Liver (tissue), 9 donors: ENCODE measurements around the gene ZSWIM8. TPM values are rescaled to one million over a fixed set of nuclear protein-coding genes. Genes with fewer than 3 reads are reported as not detected.

Experiments
- DNase-seq: peaks from one replicate; pipeline ENCODE4 v3.0.0-alpha.2; 2017; ENCODE audit warnings: low spot score
- H3K27ac ChIP-seq, 2 donors: one replicate each; pipeline ENCODE4 v1.7.0; 2013; ENCODE audit warnings: inconsistent platforms in 2 of 2, low read length in 2 of 2, control low read depth in 1 of 2, low read depth in 1 of 2, mild to moderate bottlenecking in 1 of 2
- H3K27me3 ChIP-seq, 4 donors: one replicate each; pipeline versions ENCODE4 v1.6.1 to v1.7.0; 2013; ENCODE audit warnings: low read length in 3 of 4, inconsistent platforms in 1 of 4, mild to moderate bottlenecking in 1 of 4, moderate library complexity in 1 of 4; ENCODE audit not compliant: control insufficient read depth in 4 of 4, insufficient read depth in 4 of 4
- H3K36me3 ChIP-seq, 4 donors: one replicate each; pipeline versions ENCODE4 v1.6.1 to v1.7.0; 2013; ENCODE audit warnings: low read length in 3 of 4, mild to moderate bottlenecking in 3 of 4, low read depth in 1 of 4, moderate library complexity in 1 of 4; ENCODE audit not compliant: control insufficient read depth in 4 of 4, insufficient read depth in 3 of 4
- H3K4me1 ChIP-seq, 4 donors: one replicate each; pipeline versions ENCODE4 v1.6.1 to v1.7.0; 2013; ENCODE audit warnings: low read length in 3 of 4, mild to moderate bottlenecking in 3 of 4, moderate library complexity in 1 of 4; ENCODE audit not compliant: control insufficient read depth in 4 of 4, insufficient read depth in 4 of 4
- H3K4me3 ChIP-seq, 3 donors: one replicate each; pipeline versions ENCODE4 v1.6.1 to v1.7.0; 2013; ENCODE audit warnings: low read length in 3 of 3, control low read depth in 1 of 3, low read depth in 1 of 3, mild to moderate bottlenecking in 1 of 3
- H3K9ac ChIP-seq, 2 donors: one replicate each; pipeline ENCODE4 v1.7.0; 2013; ENCODE audit warnings: low read length in 2 of 2, mild to moderate bottlenecking in 2 of 2, moderate library complexity in 2 of 2, control low read depth in 1 of 2, low read depth in 1 of 2
- H3K9me3 ChIP-seq, 4 donors: one replicate each; pipeline versions ENCODE4 v1.6.1 to v1.7.0; 2013; ENCODE audit warnings: low read length in 3 of 4; ENCODE audit not compliant: control insufficient read depth in 4 of 4
- ATF3 ChIP-seq: IDR thresholded peaks from 2 replicates; pipeline ENCODE4 v1.6.1; 2016; ENCODE audit warnings: antibody characterized with exemption
- EGR1 ChIP-seq, 2 donors: IDR thresholded peaks; 2 replicates each; pipeline ENCODE4 v1.6.1; 2016 to 2018; ENCODE audit warnings: antibody characterized with exemption in 2 of 2, low read depth in 2 of 2
- FOXA1 ChIP-seq: IDR thresholded peaks from 2 replicates; pipeline ENCODE4 v1.6.1; 2016; ENCODE audit warnings: antibody characterized with exemption
- FOXA2 ChIP-seq: IDR thresholded peaks from 2 replicates; pipeline ENCODE4 v1.6.1; 2016; ENCODE audit warnings: antibody characterized with exemption
- GABPA ChIP-seq, 2 donors: IDR thresholded peaks in 1 of 2; conservative IDR thresholded peaks in 1 of 2; 2 replicates each; pipeline ENCODE4 v1.6.1; 2016; ENCODE audit warnings: antibody characterized with exemption in 2 of 2, mild to moderate bottlenecking in 1 of 2, moderate library complexity in 1 of 2
- HNF4A ChIP-seq, 2 donors: conservative IDR thresholded peaks; 2 replicates each; pipeline ENCODE4 v1.6.1; 2016; ENCODE audit warnings: antibody characterized with exemption in 2 of 2, mild to moderate bottlenecking in 2 of 2
- HNF4G ChIP-seq: IDR thresholded peaks from 2 replicates; pipeline ENCODE4 v1.6.1; 2016; ENCODE audit warnings: antibody characterized with exemption
- JUND ChIP-seq, 2 donors: IDR thresholded peaks; 2 replicates each; pipeline ENCODE4 v1.6.1; 2016; ENCODE audit warnings: antibody characterized with exemption in 2 of 2
- MAX ChIP-seq: IDR thresholded peaks from 2 replicates; pipeline ENCODE4 v1.6.1; 2016; ENCODE audit warnings: antibody characterized with exemption
- NR2F2 ChIP-seq: IDR thresholded peaks from 2 replicates; pipeline ENCODE4 v1.6.1; 2016; ENCODE audit warnings: antibody characterized with exemption
- RAD21 ChIP-seq, 2 donors: IDR thresholded peaks; 2 replicates each; pipeline ENCODE4 v1.6.1; 2016; ENCODE audit warnings: antibody characterized with exemption in 2 of 2, mild to moderate bottlenecking in 2 of 2
- REST ChIP-seq: IDR thresholded peaks from 2 replicates; pipeline ENCODE4 v1.6.1; 2016; ENCODE audit warnings: antibody characterized with exemption, mild to moderate bottlenecking
- RXRA ChIP-seq, 2 donors: IDR thresholded peaks; 2 replicates each; pipeline ENCODE4 v1.6.1; 2017 to 2018; ENCODE audit warnings: antibody characterized with exemption in 2 of 2, mild to moderate bottlenecking in 1 of 2
- SP1 ChIP-seq: IDR thresholded peaks from 2 replicates; pipeline ENCODE4 v1.6.1; 2018; ENCODE audit warnings: antibody characterized with exemption, mild to moderate bottlenecking
- TAF1 ChIP-seq: conservative IDR thresholded peaks from 2 replicates; pipeline ENCODE4 v1.6.1; 2016; ENCODE audit warnings: antibody characterized with exemption, mild to moderate bottlenecking
- YY1 ChIP-seq: IDR thresholded peaks from 2 replicates; pipeline ENCODE4 v1.6.1; 2016; ENCODE audit warnings: antibody characterized with exemption, mild to moderate bottlenecking
- WGBS: extraction: QIAGEN DNeasy Blood & Tissue Kit; methylation state at CpG from one replicate; pipeline ENCODE4 v1.1.7; 2013; 5-methylcytosine and 5-hydroxymethylcytosine counted together
- polyA plus RNA-seq, 2 donors: library from polyadenylated mRNA; stranded (reverse) in 1 of 2; unstranded in 1 of 2; fragments of 200-250 nt in 1 of 2; fragments of >200 nt in 1 of 2; fragmentation: Nextera tagmentation in 1 of 2; extraction: Ambion mirVana in 1 of 2; gene quantifications; one replicate each; pipeline versions ENCODE4 v1.2.1 to v1.2.3, GENCODE V29; 2013 to 2015
- total RNA-seq, 2 donors: library from RNA; depleted of rRNA; stranded (reverse); fragments of >200 nt; gene quantifications; one replicate each; pipeline ENCODE4 v1.2.3, GENCODE V29; 2014
- TF ChIP-seq, protein P1 (sequence below): IDR thresholded peaks from 2 replicates; pipeline ENCODE4 v1.6.1; 2016; ENCODE audit warnings: antibody characterized with exemption
- donor health status: healthy.
- donor health status: healthy.
- donor health status: healthy.
- donor health status: healthy.
- donor health status: healthy.

The ZSWIM8 gene
- total and polyA plus RNA-seq, 4 donors: 33.3 to 66.2 (median 44.4) TPM

DNA sequence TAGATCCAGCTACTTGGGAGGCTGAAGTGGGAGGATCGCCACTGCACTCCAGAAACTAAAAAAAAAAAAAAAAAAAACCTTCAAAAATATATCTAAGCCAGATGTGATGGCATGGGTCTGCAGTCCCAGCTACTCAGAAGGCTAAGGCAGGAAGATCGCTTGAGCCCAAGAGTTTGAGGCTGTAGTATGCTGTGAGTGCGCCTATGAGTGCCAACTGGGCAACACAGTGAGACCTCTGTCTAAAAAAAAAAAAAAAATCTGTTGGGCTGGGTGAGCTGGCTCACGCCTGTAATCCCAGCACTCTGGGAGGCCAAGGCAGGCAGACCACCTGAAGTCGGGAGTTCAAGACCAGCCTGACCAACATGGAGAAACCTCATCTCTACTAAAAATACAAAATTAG is 6.4 kb upstream of the ZSWIM8 start:
- Histone ChIP-seq H3K9me3 (no peaks in the 10 kb centered on the region), H3K4me1 (peaks cover 0 to 34% (median 32%) of the 10 kb centered on the region in 4 donors), H3K4me3 (no peak overlapping the region), H3K9ac (no peak overlapping the region), H3K27ac (no peak overlapping the region), H3K27me3 (no peaks in the 10 kb centered on the region), H3K36me3 (peaks cover 4 to 12% (median 5%) of the 10 kb centered on the region in 4 donors)
- DNase-seq: no peak
- 96% methylated on average over 5 of the region's 5 CpGs for WGBS
- TF ChIP-seq GABPA (IDR thresholded peaks at IDR 0.05 in 1 of 2, conservative IDR thresholded peaks at IDR 0.05 in 1 of 2) (no peak), REST (no peak), HNF4A (conservative IDR thresholded peaks at IDR 0.05) (no peak), YY1 (no peak), TAF1 (no peak), EGR1 (IDR thresholded peaks at IDR 0.05; ENCODE audit: low read depth in 2 of 2) (no peak), FOXA1 (no peak), NR2F2 (no peak), JUND (IDR thresholded peaks at IDR 0.05) (no peak), MAX (no peak), SP1 (no peak), RXRA (IDR thresholded peaks at IDR 0.05) (no peak)
- TF ChIP-seq, protein P1, sequence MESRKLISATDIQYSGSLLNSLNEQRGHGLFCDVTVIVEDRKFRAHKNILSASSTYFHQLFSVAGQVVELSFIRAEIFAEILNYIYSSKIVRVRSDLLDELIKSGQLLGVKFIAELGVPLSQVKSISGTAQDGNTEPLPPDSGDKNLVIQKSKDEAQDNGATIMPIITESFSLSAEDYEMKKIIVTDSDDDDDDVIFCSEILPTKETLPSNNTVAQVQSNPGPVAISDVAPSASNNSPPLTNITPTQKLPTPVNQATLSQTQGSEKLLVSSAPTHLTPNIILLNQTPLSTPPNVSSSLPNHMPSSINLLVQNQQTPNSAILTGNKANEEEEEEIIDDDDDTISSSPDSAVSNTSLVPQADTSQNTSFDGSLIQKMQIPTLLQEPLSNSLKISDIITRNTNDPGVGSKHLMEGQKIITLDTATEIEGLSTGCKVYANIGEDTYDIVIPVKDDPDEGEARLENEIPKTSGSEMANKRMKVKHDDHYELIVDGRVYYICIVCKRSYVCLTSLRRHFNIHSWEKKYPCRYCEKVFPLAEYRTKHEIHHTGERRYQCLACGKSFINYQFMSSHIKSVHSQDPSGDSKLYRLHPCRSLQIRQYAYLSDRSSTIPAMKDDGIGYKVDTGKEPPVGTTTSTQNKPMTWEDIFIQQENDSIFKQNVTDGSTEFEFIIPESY: no peak

DNA sequence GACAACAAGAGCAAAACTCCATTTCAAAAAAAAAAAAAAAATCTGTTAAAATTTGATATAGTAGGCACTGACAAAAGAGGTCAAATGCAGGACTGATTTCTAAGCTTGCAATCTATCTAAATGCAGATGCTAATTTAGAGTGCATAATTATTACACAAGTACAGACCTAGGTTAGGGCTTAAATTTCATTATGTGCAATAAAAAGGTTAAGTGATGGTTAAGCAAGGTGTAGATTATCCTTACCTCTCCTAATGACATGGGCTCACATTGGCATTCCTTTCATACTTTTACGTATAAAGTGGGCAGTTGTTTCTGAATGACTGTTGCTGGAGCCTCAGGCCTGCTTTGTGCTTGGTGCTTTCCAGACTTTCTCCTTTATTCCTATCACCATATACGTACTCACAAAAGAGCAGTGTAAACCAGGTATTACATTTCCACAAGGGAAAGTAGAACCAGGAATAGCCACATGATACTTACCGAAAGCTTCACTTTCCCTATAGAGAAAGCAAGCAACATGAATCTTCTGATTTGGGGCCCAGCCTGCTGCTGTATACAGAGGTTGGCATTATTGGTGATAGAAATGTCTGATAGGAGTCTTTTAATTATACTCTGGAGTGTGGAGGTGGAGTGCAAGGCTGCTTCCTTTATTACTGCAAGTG is 5.7 kb upstream of the ZSWIM8 start:
- no peaks in the 10 kb centered on the region for H3K9me3 ChIP-seq
- no peak overlapping the region for H3K9ac ChIP-seq
- H3K36me3 ChIP-seq: peaks cover 4 to 12% (median 5%) of the 10 kb centered on the region in 4 donors
- no peak for DNase-seq
- WGBS: 88% methylated on average over 3 of the region's 3 CpGs
- no peaks in the 10 kb centered on the region for H3K27me3 ChIP-seq
- H3K4me3 ChIP-seq: no peak overlapping the region
- H3K4me1 ChIP-seq: peaks cover 0 to 31% (median 29%) of the 10 kb centered on the region in 4 donors
- H3K27ac ChIP-seq: no peak overlapping the region
- TF ChIP-seq RXRA (IDR thresholded peaks at IDR 0.05): no peak
- no peak for TF ChIP-seq GABPA (IDR thresholded peaks at IDR 0.05 in 1 of 2, conservative IDR thresholded peaks at IDR 0.05 in 1 of 2)
- no peak for TF ChIP-seq YY1
- no peak for TF ChIP-seq FOXA2
- no peak for TF ChIP-seq REST
- no peak for TF ChIP-seq EGR1 (IDR thresholded peaks at IDR 0.05; ENCODE audit: low read depth in 2 of 2)
- TF ChIP-seq RAD21 (IDR thresholded peaks at IDR 0.05): no peak
- TF ChIP-seq NR2F2: no peak
- no peak for TF ChIP-seq JUND (IDR thresholded peaks at IDR 0.05)
- no peak for TF ChIP-seq ATF3
- TF ChIP-seq, protein P1: no peak
- TF ChIP-seq FOXA1: no peak
- TF ChIP-seq TAF1: no peak
- TF ChIP-seq MAX: no peak
- TF ChIP-seq HNF4G: no peak
- no peak for TF ChIP-seq SP1
